Endothelial cell of umbilical vein (primary cell): ENCODE results near the gene DCAF6. TPM values are rescaled to one million over a fixed set of nuclear protein-coding genes. Genes with fewer than 3 reads are reported as not detected.

Experiments used
- BruUV-seq: library from RNA; stranded (reverse); fragments of 400-500 nt; replicated peaks from 2 replicates; lab custom pipeline; 2021; lab: Mats Ljungman, UMichigan
- CTCF ChIA-PET: fragments of 300-600, 350-600 bp; sonication (Branson Sonifier 250); formaldehyde crosslinking; loops from one replicate; lab custom pipeline; 2021; ENCODE audit warnings: antibody characterized with exemption, inconsistent platforms; lab: Charles Lee
- POLR2A ChIA-PET: fragments of 300-600, 350-600 bp; sonication (Branson Sonifier 250); formaldehyde crosslinking; loops from one replicate; lab custom pipeline; 2021; ENCODE audit warnings: antibody characterized with exemption, inconsistent platforms; lab: Charles Lee
- DNase-seq: peaks from one replicate; pipeline ENCODE4 v3.0.0-alpha.2; 2011; ENCODE audit warnings: low read depth, low spot score
- FAIRE-seq: peaks from 2 replicates; lab custom pipeline; 2011; peaks lifted over from hg19 to GRCh38; lab: Jason Lieb, UNC
- H2AFZ ChIP-seq: 2 replicates; pipeline ENCODE4 v1.6.0; 2012; ENCODE audit warnings: low read depth, low read length, control low read depth, inconsistent platforms
- H3K27ac ChIP-seq: 2 replicates; pipeline ENCODE4 v1.5.1; 2011; ENCODE audit warnings: low read depth, mild to moderate bottlenecking, control low read depth, low read length, moderate library complexity; ENCODE audit not compliant: insufficient read depth
- H3K27me3 ChIP-seq, 2 experiments: 2 replicates each; pipeline versions ENCODE4 v1.6.0 to v1.6.1; 2011; ENCODE audit warnings: low read length in 2 of 2, mixed read lengths in 1 of 2; ENCODE audit not compliant: control insufficient read depth in 2 of 2, insufficient read depth in 2 of 2
- H3K36me3 ChIP-seq, 2 experiments: 2 replicates in 1 of 2; 3 replicates in 1 of 2; pipeline ENCODE4 v1.5.1; 2011; ENCODE audit warnings: low read length in 2 of 2, mild to moderate bottlenecking in 1 of 2, moderate library complexity in 1 of 2; ENCODE audit not compliant: control insufficient read depth in 2 of 2, insufficient read depth in 2 of 2; ENCODE audit errors: extremely low read depth in 1 of 2
- H3K4me1 ChIP-seq: 3 replicates; pipeline ENCODE4 v1.5.1; 2011; ENCODE audit warnings: mild to moderate bottlenecking, low read length; ENCODE audit not compliant: control insufficient read depth, insufficient read depth; ENCODE audit errors: extremely low read depth
- H3K4me2 ChIP-seq: 2 replicates; pipeline ENCODE4 v1.6.1; 2011; ENCODE audit warnings: low read length, control low read depth, mixed read lengths; ENCODE audit not compliant: insufficient read depth
- H3K4me3 ChIP-seq, 3 experiments: fragments of 200-600 bp in 1 of 3; sonication (generic), shearing (Covaris generic) in 1 of 3; replicated peaks in 1 of 3; 2 replicates each; pipeline ENCODE4 v1.5.1; 2011 to 2016; ENCODE audit warnings: control low read depth in 3 of 3, low read length in 3 of 3, mild to moderate bottlenecking in 2 of 3, inconsistent platforms in 1 of 3, low read depth in 1 of 3, moderate library complexity in 1 of 3; ENCODE audit not compliant: insufficient read depth in 1 of 3
- H3K79me2 ChIP-seq: 2 replicates; pipeline ENCODE4 v1.6.0; 2012; ENCODE audit warnings: low read length, inconsistent platforms; ENCODE audit not compliant: control insufficient read depth, insufficient read depth
- H3K9ac ChIP-seq: replicated peaks from 2 replicates; pipeline ENCODE3; 2011; ENCODE audit warnings: low read length, control low read depth; ENCODE audit not compliant: insufficient read depth; ENCODE audit errors: extremely low read depth
- H3K9me1 ChIP-seq: replicated peaks from 3 replicates; pipeline ENCODE4 v1.6.0; 2011; ENCODE audit warnings: mild to moderate bottlenecking, low read length; ENCODE audit not compliant: control insufficient read depth, insufficient read depth; ENCODE audit errors: extremely low read depth
- H3K9me3 ChIP-seq: replicated peaks from 2 replicates; pipeline ENCODE4 v1.5.1; 2012; ENCODE audit warnings: low read length, inconsistent platforms; ENCODE audit not compliant: control insufficient read depth, insufficient read depth
- H4K20me1 ChIP-seq: replicated peaks from 2 replicates; pipeline ENCODE3; 2011; ENCODE audit warnings: mild to moderate bottlenecking, low read length; ENCODE audit not compliant: control insufficient read depth, insufficient read depth; ENCODE audit errors: extremely low read depth
- CTCF ChIP-seq, 2 donors: IDR thresholded peaks; 1 replicate in 1 of 2; 2 replicates in 1 of 2; pipeline ENCODE4 v1.5.1; 2011; ENCODE audit warnings: low read length in 2 of 2, mild to moderate bottlenecking in 2 of 2, moderate library complexity in 2 of 2, control low read depth in 1 of 2, inconsistent platforms in 1 of 2, low read depth in 1 of 2; ENCODE audit not compliant: insufficient read depth in 1 of 2; ENCODE audit errors: extremely low read depth in 1 of 2
- EZH2 ChIP-seq: IDR thresholded peaks from 2 replicates; pipeline ENCODE4 v1.6.1; 2012; ENCODE audit warnings: borderline replicate concordance, low read depth, mild to moderate bottlenecking, moderate library complexity, low read length, inconsistent platforms; ENCODE audit not compliant: severe bottlenecking
- FOS ChIP-seq: IDR thresholded peaks from 2 replicates; pipeline ENCODE4 v1.6.1; 2011; ENCODE audit warnings: mild to moderate bottlenecking, low read length, moderate library complexity, borderline replicate concordance; ENCODE audit not compliant: insufficient read depth
- GATA2 ChIP-seq: IDR thresholded peaks from 2 replicates; pipeline ENCODE4 v1.7.0; 2011; ENCODE audit warnings: low read depth, mild to moderate bottlenecking, moderate library complexity, mixed read lengths, low read length; ENCODE audit not compliant: insufficient read length, insufficient read depth
- JUN ChIP-seq: IDR thresholded peaks from 2 replicates; pipeline ENCODE4 v1.6.1; 2011; ENCODE audit warnings: borderline replicate concordance, low read depth; ENCODE audit not compliant: insufficient read length, insufficient read depth
- MAX ChIP-seq: IDR thresholded peaks from 2 replicates; pipeline ENCODE4 v1.6.1; 2011; ENCODE audit not compliant: insufficient read depth, insufficient read length
- MYC ChIP-seq: IDR thresholded peaks from one replicate; pipeline ENCODE4 v1.6.1; 2011; ENCODE audit warnings: mild to moderate bottlenecking, low read depth, low read length
- POLR2A ChIP-seq: IDR thresholded peaks from 2 replicates; pipeline ENCODE4 v1.6.1; 2012; ENCODE audit warnings: low read depth, mild to moderate bottlenecking, control low read depth, low read length
- POLR2AphosphoS5 ChIP-seq: IDR thresholded peaks from 2 replicates; pipeline ENCODE4 v1.6.1; 2012; ENCODE audit warnings: low read depth, mild to moderate bottlenecking, control low read depth, low read length, moderate library complexity; ENCODE audit not compliant: insufficient read depth
- dilution Hi-C: fragments of 300-500 bp; cut with MboI; formaldehyde crosslinking; loops from one replicate; pipeline ENCODE4 v1.15.0; 2019; ENCODE audit warnings: low sequenced_read_pairs; ENCODE audit not compliant: extremely low pct_ligation_motif_present
- intact Hi-C: fragments of 100-400 bp; cut with micrococcal nuclease; formaldehyde crosslinking; loops from one replicate; pipeline ENCODE4 v1.10.0; 2022
- polyA plus RNA-seq, 4 experiments: library from polyadenylated mRNA; depleted of rRNA in 3 of 4; stranded (reverse) in 3 of 4; unstranded in 1 of 4; fragments of >200 nt; gene quantifications; 2 replicates each; pipeline versions ENCODE4 v1.2.1 to v1.2.3, GENCODE V29; 2011 to 2012; ENCODE audit warnings: missing spikeins in 1 of 4
- total RNA-seq: library from RNA; stranded (reverse); gene quantifications from 2 replicates; pipeline ENCODE4 v1.2.3, GENCODE V29; 2021

Gene DCAF6
- total and polyA plus RNA-seq, 2 donors (not counting 3 experiments of a cell fraction or from before 2014, with no cell fraction given), result 28.6 to 39.4 TPM

GRCh38 chr1:167943541-167943940 is 7.1 kb downstream of the DCAF6 start:
- Histone ChIP-seq H3K27ac (no peak overlapping the region), H3K4me2 (no peak overlapping the region), H3K27me3 (no peaks in the 10 kb centered on the region), H3K4me1 (no peaks in the 10 kb centered on the region), H3K9ac (no peak overlapping the region), H2AFZ (no peak overlapping the region), H3K9me3 (no peaks in the 10 kb centered on the region), H3K36me3 (no peaks in the 10 kb centered on the region), H3K79me2 (peaks cover 76% of the 10 kb centered on the region), H3K9me1 (no peaks in the 10 kb centered on the region), H4K20me1 (no peaks in the 10 kb centered on the region), H3K4me3 (no peak overlapping the region)
- dilution Hi-C loops, result no loop called here
- no TSS peak for BruUV-seq
- ChIA-PET POLR2A (no interaction called here), CTCF (no interaction called here)
- FAIRE-seq, result no peak
- intact Hi-C loops, result no loop called here
- no peak for TF ChIP-seq CTCF (IDR thresholded peaks at IDR 0.05; ENCODE audit: extremely low read depth in 1 of 2, insufficient read depth in 1 of 2, low read depth in 1 of 2, low read length in 2 of 2)
- TF ChIP-seq FOS, result no peak
- no peak for TF ChIP-seq MYC
- TF ChIP-seq EZH2, result no peak
- no peak for TF ChIP-seq MAX
- no peak for TF ChIP-seq POLR2AphosphoS5
- TF ChIP-seq GATA2, result no peak
- TF ChIP-seq POLR2A, result no peak
- TF ChIP-seq JUN, result no peak
- DNase-seq, result no peak
